Right forelimb (tissue), 1 donor: ENCODE data around the gene PAGE4.
A peak's percentile ranks its signal among the peaks of the same experiment; 100 is the strongest.

Experiments
- DNase-seq: peaks from one replicate; pipeline ENCODE4 v3.0.0-alpha.2; 2018

PAGE4 gene, protein sequence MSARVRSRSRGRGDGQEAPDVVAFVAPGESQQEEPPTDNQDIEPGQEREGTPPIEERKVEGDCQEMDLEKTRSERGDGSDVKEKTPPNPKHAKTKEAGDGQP

DNA sequence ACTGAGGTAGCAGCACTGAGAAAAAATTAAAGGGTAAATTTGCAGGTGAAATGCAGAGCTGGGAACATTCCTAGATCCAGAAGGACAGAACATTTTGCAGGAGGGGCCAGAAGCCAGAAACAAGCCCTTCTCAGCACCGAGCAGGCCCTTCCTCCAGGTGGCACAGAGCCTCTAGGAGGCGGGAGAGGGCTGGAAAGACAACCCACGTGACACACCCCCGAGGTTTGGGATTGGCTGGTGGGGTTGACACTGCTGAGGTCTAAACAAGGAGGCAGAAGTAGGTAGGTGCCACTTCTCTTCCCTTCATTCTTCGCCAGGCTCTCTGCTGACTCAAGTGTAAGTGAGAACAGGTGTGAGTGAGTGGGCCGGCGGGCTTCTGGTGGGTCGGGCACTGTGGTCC, at the start of gene PAGE4:
PAGE4 (plus strand) TSS at position 288 of the 400 bp plus-strand sequence. CDS start 1,126 bp downstream, outside the sequence.
- no peak for DNase-seq

DNA sequence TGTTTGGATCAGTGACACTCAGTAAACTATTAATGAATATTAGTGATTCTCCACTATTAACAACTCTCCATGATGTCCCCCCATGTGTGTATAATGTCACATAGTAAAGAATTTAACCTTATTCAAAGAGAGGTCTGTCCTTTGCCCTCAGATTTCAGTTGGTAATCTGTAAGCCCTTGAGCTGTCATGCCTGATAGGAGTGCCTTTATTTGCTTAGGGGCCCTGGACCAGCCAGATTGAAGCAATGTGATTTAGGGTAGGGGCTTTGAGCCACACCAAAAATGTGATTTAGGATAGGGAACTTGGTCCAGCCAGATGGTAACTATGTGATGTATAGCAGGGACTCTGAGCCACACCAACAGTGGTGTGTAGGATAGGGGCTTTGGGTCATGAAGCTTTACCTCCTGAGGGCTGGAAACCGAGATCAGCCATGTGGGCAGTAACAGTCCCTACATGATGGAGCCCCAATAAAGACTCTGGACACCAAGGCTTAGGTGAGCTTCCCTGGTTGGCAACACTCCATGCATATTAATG, 44.3 kb upstream of the PAGE4 start:
- DNase-seq = no peak

DNA sequence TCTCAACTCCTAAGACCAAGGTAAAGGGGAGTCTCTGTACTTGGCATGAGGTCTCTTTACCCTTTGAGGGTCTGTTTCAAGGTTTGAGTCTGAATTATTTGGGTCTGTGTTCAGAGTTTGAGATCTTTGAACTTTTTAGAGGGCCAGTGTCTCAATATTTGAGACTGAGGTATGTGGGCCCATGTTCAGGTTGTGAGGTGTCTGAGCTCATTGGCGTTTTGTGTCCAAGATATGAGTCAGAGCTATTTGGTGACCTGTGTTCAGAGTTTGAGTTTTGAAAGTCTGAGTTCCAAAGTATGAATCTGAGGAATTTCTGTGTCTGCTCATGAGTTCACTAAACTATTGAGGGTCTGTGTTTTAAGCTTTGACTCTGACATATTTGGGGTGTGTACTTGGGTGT, 36.7 kb upstream of the PAGE4 start:
- no peak for DNase-seq

DNA sequence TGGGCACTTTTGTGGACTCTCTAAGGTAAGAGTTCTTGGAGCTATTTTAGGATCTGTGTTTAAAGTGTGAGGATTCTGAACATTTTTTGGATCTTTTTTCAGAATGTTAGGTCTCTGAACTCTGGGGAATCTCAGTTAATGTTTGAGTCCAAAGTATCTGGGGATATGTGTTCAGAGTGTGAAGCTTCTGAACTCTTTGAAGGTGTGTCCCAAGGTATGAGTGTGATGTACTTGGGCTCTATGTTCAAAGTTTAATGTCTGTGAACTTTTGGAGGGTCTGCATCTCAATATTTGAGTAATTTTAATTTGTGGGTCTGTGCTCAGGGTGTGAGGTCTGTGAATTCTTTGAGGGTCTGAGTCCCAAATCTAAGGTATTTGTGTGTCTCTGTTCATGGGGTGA, 35.4 kb upstream of the PAGE4 start:
- no peak for DNase-seq

DNA sequence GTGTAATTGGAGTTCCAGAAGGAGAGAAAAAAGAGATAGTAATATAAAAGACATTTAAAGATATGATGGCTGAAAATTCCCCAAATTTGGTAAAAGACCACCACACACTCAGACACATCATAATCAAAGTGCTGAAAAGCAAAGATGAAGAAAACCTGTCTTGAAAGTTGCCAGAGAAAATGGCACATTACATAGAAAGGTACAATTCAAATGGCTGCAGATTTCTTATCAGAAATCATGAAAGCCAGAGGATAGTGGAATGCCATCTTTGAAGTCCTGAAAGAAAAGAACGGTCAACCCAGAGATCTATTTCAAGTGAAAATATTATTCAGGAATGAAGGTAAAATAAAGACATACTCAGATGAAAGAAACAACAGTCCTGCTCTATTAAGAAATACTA, 29.3 kb upstream of the PAGE4 start:
- no peak for DNase-seq

DNA sequence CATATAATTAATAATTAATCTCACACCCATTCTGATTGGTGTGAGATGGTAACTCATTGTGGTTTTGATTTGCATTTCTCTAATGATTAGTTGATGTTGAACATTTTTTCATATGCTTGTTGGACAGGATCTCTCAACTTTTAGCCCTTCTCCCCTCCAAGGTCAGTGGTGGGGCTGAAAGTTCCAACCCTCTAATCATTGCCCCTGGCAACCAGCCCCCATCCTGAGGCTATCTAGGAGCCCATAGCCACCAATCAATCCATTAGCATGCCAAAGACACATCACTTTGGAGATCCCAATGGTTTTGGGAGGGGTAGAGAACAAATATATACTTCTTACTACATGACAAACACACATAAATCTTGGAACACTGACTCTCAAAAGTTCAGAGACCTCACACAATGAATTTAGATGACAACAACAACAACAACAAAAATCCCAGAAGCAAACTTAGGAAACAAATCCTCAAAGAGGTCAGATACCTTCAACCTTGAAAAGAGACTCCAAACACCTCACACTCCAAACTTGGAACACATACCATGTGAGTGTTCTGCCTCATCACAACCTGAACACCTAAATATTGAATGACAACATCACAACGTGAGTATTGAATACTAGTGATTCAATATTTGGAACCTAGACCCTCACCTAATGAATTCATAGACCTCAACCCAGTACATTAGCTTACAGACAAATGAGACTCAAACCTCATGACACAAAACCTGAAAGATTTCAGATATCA, 19.0 kb upstream of the PAGE4 start:
- DNase-seq = no peak

DNA sequence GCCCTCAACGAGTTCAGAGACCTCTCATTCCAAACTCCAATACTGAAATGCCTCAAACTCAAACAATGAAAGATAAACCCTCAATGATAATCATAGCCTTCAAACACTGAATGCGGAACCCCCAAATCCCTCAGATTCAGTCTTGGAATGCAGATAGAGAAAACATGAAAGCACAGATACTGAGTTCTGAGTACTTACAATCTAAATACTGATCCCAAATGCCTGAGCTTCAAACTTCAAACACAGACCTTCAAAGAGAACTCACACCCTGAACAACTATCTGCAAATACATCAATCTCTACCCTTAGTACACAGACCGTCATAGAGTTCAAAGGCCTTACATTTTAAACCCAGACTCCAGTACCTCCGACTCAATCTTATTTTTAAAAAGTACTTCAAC, 16.9 kb upstream of the PAGE4 start:
- no peak for DNase-seq

DNA sequence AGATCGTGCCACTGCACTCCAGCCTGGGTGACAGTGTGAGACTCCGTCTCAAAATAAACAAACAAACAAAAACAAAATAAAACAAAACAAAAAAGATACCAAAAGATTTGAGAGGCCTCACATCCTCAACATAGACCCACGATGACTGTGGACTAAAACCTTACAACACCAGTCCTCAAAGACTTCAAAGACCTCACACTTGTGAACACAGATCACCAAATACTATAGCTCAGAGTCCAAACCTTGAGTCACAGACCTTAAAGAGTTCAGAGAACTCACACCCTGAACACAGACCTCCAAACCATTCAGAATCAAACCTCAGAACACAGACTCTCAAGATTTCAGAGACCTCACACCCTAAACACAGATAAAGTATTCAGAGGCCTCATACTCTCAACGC, 12.7 kb upstream of the PAGE4 start:
- no peak for DNase-seq

DNA sequence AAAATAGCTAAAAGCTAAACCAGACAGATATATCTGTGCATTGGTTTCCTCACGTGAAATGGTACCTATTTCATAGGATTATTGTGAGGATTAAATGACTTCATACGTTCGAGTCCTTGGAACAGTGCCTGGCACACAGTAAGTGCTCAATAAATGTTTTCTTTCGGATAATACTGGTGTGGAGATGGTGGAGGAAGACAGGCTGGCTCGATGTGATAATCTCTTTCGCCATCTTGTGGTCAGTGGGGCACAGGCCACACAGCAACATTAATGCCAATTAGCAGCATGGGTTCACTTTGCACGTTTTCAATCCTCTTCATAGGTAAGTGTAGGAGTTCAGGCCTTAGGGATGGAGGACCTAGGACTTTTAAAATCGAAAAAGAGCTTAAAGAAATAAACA, 9.3 kb downstream of the PAGE4 start:
- no peak for DNase-seq

DNA sequence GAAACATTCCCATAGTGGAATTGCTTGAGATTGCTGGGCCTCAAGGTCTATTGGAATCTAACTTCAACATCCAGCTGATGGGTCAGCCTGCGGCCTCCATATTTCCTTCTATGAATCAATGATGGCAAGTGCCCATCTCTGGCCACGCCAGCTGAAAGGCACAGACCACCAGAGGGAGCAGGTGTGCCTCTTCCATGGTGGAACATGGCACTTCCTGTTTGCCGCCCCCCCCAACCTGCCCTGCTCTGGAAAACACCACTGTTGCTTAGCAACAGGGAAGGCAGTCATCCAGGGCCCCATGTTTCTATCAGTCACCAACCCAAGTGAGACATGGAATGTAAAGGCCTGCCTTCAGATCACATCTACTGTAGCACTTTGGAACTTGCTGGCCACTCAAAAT, 11.6 kb downstream of the PAGE4 start:
- DNase-seq = peak; percentile 45

DNA sequence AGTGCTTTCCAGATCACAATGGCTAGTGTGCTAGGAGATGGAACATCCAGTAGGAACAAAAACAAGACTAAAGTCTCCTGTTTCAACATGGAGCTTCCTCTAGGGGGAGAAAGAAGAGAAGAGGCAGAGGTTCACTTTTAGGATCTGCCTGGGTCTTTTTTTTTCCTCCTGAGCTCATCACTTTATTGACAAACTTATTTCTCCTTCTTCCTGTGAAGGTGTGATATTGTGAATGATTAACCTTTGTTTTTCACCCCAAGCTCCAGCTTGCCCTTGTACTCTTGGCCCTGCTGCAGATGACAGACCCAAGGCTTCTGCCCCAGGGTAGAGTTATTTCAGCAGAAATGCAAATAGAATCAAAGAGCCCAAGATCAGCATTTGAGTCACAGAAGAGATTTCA, 13.5 kb downstream of the PAGE4 start:
- no peak for DNase-seq

DNA sequence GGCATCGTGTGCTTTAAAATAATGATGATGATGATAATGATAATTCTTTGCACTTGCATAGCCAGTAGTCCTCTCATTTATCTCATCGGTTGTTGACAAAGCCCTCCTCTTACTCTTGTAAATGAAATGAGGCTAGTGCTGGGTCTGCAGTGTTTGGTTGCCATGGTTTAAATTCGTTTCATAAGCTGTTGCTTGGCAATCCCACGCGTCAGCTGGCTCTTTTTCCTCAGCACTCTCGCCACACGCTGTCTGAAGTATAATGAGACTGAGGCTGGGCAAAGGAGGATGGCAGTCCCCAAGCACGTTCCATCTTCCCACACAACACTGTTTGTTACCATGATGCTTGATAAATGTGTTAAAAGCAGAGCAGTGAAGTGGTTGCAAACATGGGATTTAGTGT, 15.5 kb downstream of the PAGE4 start:
- DNase-seq = no peak

DNA sequence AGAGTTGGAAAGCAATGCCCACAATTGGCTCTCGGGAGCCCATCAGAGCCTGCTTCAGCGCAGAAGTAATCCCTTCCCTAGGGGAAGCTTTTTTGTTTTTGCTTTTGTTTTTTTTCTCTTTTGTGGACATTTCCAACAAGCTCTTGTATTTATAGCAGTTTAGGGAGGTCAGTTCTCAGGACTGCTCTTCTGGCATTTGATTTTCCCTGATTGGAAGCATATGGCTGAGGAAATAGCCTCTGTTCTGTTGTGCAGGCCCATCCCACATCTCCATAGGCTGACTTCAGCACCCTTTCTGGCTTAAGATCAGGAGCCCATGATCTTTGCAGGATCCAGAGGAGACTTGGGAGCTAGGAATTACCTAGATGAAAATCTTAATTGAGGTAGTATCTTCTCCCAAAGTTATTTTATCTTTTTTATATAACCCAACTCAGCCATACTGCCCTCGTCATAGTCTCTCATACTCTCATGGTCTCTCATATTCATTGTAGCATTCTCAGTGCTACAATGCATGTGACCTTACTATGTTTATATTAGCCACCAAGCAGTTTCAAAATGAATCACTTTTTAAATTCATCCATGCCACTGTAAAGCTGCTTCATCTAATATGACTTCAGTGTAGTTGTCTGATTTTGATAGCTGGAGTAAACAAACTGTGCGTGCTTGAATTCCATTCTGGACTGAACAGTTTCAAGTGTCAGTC, 16.7 kb downstream of the PAGE4 start:
- no peak for DNase-seq

DNA sequence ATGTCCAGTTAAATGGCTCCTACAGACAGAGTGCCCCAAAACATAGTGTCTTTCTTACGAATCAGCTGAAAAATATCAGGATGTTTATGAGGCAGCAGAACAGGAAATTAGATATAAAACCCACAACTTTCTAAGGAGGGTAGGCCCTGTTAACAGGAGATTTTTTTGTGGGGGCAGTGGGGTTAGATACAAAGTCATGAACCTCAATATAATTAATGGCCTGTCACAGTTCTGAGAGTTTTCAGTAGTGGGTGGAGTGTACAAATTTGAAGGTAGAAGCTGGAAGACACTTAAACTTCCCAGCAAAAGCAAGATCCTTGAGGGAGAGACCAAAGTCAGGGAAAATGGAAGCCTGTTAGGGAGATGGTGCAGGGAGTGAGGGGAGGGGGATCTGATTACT, 17.4 kb downstream of the PAGE4 start:
- no peak for DNase-seq

DNA sequence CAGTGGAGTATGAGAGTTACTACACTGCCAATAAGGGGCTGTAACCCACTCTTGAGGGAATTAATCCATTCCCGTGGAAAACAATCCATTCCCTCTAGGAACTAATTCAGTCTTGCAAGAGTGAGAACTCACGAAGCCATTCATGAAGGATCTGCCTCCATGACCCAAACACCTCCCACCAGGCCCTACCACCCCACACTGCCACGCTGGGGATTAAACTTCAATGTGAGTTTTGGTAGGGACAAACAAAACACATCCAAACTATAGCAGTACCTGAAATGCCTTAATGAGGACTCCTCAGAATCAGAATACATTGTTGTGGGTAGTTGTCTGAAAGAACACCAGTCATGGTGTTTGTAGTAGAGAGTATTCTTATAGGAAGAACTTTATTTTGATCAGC, 19.2 kb downstream of the PAGE4 start:
- DNase-seq = no peak

DNA sequence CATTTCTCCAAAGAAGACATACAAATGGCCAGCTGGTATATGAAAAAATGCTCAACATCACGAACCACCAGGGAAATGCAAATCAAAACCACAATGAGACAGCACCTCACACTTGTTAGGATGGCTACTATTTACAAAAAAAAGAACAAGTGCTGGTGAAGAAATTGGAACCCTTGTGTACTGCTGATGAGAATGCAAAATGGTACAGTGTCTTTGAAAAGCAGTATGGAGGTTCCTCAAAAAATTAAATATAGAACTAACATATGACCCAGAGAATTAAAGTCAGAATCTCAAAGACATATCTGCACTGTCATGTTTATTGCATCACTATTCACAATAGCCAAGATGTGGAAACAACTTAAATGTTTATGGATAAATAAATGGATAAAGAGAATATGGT, 20.9 kb downstream of the PAGE4 start:
- DNase-seq = no peak

DNA sequence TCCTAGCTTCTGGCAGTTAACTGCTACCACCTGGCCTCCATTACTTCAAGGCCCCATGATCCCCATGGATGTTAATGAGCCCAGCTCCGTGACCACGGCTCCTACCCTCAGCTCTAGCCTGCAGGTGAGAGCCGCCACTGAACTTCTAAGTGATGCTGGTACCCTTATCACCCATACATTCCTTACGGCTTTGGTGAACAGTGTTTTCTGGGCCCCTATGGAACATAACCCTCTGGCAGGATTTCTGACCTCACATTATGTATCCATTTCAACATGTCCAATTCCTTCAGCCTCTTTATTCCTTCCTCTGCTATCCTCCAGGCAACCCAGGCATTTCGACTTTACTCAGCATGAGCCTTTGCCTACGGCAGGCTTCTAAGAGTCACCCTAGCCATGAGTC, 24.6 kb downstream of the PAGE4 start:
- DNase-seq = no peak

DNA sequence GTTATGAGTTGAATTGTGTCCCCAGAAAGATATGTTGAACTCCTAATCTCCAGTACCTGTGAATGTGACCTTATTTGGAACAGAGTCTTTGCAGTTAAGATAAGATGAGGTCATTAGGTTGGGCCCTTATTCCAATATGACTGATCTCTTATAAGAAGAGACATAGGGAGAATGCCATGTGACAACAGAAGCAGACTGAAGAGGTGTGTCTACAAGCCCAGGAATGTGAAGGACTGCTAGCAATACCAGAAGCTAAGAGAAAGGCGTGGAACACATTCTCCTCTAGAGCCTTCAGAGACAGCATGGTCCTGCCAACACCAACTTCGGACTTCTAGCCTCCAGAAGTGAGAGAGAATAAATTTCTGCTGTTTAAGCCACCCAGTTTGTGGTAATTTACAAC, 27.7 kb downstream of the PAGE4 start:
- no peak for DNase-seq

DNA sequence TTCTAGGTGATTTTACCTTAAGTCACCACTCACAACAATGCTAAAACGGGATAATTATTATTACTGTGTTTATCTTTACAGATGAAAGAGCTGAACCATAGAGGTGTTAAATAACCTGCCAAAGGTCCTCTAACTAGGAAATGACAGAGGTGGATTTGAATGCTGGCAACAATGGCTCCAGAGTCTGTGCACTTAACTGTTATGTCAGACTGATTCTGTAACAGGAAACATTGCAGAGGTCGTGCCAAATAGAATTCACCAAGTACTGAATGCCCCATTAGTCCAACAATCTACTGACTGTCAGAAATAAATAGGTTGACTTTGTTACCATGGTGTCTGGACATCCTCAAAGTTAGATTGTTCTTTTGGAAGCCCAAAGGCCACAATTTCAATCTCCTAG, 29.2 kb downstream of the PAGE4 start:
- DNase-seq = no peak

DNA sequence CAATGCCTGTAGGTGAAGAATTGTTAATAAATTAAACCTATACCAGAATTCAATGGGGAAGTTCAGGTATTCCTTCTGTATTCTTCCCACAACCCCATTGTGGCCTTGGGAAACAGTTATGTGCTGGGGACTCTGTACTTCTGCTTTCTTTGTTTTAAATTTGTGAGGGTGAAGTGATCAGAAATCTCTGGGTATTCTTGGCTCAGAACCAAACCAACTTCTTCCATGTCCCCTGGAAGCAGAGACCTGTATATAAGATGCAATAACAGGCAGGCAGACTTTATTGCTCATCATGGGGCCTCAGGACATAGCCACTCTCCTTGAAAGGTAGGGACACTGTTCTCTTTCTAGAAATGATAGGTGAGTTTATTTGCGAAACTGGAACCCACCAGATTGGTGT, 30.4 kb downstream of the PAGE4 start:
- DNase-seq = no peak

DNA sequence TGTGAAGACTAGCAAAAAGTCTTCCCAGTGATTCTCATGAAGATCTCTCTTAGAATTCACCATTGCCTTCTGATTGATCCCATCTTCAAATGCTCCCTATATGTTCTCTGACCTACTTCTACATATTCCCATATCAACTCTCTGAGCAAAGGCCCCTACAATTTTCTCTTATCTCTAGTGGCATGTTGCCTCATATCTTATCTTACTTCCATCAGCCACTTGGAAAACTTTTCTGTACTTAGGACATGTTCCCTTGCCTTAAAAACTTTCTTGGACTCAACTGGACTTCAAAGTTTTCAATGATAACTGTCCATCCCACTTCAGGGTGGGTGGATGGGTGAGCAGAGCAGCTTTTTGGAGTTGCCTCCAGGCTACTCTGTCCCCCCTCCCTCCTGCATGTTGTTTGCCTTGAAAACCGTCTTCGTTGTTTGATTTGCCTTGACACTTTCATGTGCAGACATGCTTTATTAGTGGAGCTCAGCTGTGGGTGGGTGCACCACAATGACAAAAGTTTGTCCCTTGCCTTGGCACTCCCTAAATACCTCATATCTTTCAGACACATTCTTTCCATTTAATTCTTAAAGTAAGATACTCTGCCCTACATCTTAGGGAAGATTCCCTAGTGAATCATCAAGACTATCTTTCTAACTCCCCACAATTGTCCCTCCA, 31.9 kb downstream of the PAGE4 start:
- no peak for DNase-seq

DNA sequence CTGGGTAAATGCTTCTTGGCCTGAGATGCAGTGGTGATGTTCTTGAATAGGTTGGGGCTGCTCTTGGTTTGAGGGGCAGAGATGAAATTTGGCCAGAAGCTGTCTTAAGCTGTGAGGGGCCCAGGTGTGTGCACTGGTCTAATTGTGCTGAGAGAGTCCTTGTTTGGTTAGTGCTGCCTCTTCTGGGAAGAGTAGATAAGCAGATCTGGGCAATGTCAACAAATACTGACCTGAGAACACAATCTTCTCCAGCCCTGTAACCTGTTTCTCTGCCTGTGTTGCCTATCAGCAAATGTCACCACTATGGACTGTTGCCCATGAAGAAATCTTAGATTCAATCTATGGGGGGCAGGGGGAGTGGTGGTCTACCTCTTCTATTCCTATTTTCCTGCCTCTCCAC, 33.0 kb downstream of the PAGE4 start:
- DNase-seq = no peak

DNA sequence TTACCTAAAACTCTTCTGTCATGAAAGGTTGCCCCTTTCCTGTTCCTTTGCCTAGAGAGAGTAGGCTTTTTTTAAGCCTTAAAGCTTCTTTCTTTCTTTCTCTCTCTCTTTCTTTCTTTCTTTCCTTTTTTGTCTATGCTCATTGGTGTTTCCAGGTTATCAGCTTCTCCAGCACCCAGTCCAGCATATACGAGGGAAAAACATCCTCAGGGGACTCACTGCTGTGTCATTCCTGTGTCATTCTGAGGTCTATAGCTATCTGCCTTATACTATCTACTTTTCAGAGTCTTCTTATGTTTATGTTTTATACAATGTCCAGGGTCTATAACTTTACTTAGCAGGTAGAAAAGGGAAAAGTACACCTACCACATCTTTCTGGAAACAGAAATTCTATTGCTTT, 39.6 kb downstream of the PAGE4 start:
- no peak for DNase-seq

DNA sequence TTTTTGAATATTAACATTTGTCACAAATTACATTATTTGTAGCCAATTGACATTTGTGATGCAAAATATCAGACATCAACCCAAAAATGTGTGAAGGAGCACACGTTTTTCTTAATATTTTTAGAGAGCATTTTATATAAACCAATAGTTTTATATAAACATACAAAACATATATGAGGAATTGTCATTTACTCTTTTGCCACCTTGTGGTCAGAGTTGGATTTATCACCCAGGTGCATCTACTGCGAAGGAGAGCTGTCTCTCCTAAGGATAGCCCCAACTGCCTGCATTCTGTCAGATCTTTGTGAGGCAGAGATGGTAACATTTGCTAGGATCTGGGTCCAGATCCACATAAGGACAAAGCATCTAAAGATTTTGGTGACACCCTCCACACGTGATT, 47.6 kb downstream of the PAGE4 start:
- DNase-seq = no peak
